ENCODE data around the gene SMCO1. TPM values are rescaled to one million over a fixed set of nuclear protein-coding genes. Genes with fewer than 3 reads are reported as not detected.

The SMCO1 gene
- total and polyA plus RNA-seq, 2 of the 4 experiments (the other 2 are of a cell fraction): not detected

DNA sequence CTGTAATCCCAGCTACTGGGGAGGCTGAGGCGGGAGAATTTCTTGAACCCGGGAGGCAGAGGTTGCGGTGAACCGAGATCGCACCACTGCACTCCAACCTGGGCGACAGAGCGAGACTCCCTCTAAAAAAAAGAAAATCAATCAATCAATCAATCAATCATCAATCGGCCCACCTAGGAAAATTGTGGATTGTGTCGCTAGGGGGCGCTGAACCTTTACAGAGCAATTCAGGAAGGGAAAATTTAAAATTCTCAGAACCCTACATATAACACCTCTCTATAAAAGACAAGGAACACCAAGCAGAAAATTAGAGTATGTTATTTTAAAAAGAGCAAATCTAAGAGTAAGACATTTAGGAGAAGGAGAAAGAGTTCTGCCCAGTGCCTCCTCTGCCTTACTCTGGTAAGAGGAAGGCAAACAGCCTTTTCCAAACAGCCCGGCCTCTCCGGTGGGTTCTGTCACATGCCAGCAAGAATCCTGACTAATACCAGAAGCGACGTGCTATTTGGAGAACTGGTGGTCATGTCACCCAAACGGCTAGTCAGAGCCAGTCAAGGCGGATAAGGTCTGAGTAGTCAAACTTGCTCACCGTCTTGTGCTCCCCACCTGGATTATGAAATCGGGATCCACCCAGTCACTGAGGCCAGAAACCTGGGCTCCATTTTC lies 22.3 kb upstream of the SMCO1 start:
- Histone ChIP-seq H4K20me1 (ENCODE audit: insufficient read depth, low read length) (no peaks in the 10 kb centered on the region), H3K9me3 (ENCODE audit: control insufficient read depth, insufficient read depth, low read length) (no peaks in the 10 kb centered on the region), H3K27ac (ENCODE audit: insufficient read depth, low read length) (no peak overlapping the region), H3K4me2 (ENCODE audit: low read depth, low read length) (no peak overlapping the region), H2AFZ (replicated peaks; ENCODE audit: low read length, poor library complexity) (no peak overlapping the region), H2BK15ac (ENCODE audit: low read depth, low read length) (no peak overlapping the region), H3K27me3 (ENCODE audit: control insufficient read depth, insufficient read depth, low read length) (no peaks in the 10 kb centered on the region; the same call in 1 of the 2 replicates), H2BK5ac (ENCODE audit: low read depth, low read length, poor library complexity, severe bottlenecking) (no peak overlapping the region), H2AK9ac (replicated peaks; ENCODE audit: low read depth, low read length, poor library complexity) (no peak overlapping the region), H3K18ac (ENCODE audit: low read depth, low read length) (no peak overlapping the region), H3K56ac (ENCODE audit: extremely low read depth, insufficient read depth, low read length) (no peak overlapping the region), H3K4ac (ENCODE audit: low read depth, low read length) (no peak overlapping the region), H4K5ac (ENCODE audit: low read depth, low read length) (no peak overlapping the region), H2BK120ac (ENCODE audit: low read depth, low read length) (no peak overlapping the region), H2AK5ac (ENCODE audit: low read depth, low read length) (no peak overlapping the region), H3K4me3 (ENCODE audit: insufficient read depth, low read depth, low read length) (no peak overlapping the region), H3K79me1 (ENCODE audit: low read depth in 1 of 2, low read length in 2 of 2) (no peaks in the 10 kb centered on the region), H4K8ac (ENCODE audit: low read depth in 2 of 2, low read length in 2 of 2) (no peak overlapping the region), H3K9ac (ENCODE audit: low read depth, low read length) (no peak overlapping the region), H4K91ac (ENCODE audit: insufficient read depth, low read depth, low read length) (no peak overlapping the region), H3K14ac (replicated peaks; ENCODE audit: low read depth, low read length) (no peak overlapping the region), H3K4me1 (ENCODE audit: control insufficient read depth, insufficient read depth, low read length) (no peaks in the 10 kb centered on the region), H2BK20ac (ENCODE audit: low read depth, low read length) (no peak overlapping the region), H3K36me3 (ENCODE audit: control insufficient read depth, insufficient read depth, low read length) (no peaks in the 10 kb centered on the region), H3K9me1 (ENCODE audit: insufficient read depth, low read length) (no peaks in the 10 kb centered on the region), H3K23ac (ENCODE audit: low read depth, low read length) (no peak overlapping the region)
- WGBS, 2 experiments (ENCODE audit: extremely low coverage in 2 of 2, insufficient read length in 1 of 2): 49% methylated on average over 4 of the region's 18 CpGs; no CpG with 5 or more reads in 1 of the 2 experiments
- ATAC-seq (ENCODE audit: low read depth): no peak
- no TSS peak for BruUV-seq (replicated peaks)
- peak; percentile 13 for DNase-seq
- in situ Hi-C loops (cut with MboI; ENCODE audit: low sequenced_read_pairs): no loop called here
- POLR2A ChIA-PET (ENCODE audit: unreplicated experiment): no interaction called here
- intact Hi-C loops (cut with micrococcal nuclease): no loop called here
- peak; percentile 35 for TF ChIP-seq RAD21 (IDR thresholded peaks at IDR 0.05; ENCODE audit: low read length)
- no peak for TF ChIP-seq CHD1 (IDR thresholded peaks at IDR 0.05; ENCODE audit: low read depth, low read length)
- TF ChIP-seq, protein P1, sequence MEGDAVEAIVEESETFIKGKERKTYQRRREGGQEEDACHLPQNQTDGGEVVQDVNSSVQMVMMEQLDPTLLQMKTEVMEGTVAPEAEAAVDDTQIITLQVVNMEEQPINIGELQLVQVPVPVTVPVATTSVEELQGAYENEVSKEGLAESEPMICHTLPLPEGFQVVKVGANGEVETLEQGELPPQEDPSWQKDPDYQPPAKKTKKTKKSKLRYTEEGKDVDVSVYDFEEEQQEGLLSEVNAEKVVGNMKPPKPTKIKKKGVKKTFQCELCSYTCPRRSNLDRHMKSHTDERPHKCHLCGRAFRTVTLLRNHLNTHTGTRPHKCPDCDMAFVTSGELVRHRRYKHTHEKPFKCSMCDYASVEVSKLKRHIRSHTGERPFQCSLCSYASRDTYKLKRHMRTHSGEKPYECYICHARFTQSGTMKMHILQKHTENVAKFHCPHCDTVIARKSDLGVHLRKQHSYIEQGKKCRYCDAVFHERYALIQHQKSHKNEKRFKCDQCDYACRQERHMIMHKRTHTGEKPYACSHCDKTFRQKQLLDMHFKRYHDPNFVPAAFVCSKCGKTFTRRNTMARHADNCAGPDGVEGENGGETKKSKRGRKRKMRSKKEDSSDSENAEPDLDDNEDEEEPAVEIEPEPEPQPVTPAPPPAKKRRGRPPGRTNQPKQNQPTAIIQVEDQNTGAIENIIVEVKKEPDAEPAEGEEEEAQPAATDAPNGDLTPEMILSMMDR (conservative IDR thresholded peaks at IDR 0.05; ENCODE audit: low read depth, low read length): peak; percentile 55
- dilution Hi-C loops (cut with HindIII; ENCODE audit: low sequenced_read_pairs, unreplicated experiment): no loop called here
- CTCF ChIA-PET: no interaction called here
